Neural progenitor cell (in vitro differentiated cells): ENCODE measurements around the gene LPP. TPM values are rescaled to one million over a fixed set of nuclear protein-coding genes. Genes with fewer than 3 reads are reported as not detected.

Source experiments
- DNase-seq: peaks from one replicate; pipeline ENCODE4 v3.0.0-alpha.2; 2016; ENCODE audit warnings: low spot score
- H2AFZ ChIP-seq: fragments of 200-600 bp; sonication (generic); replicated peaks from 2 replicates; pipeline ENCODE4 v1.6.1; 2016; ENCODE audit warnings: antibody characterized with exemption
- H3F3A ChIP-seq: fragments of 200-600 bp; sonication (generic); 2 replicates; pipeline ENCODE4 v1.6.1; 2016; ENCODE audit warnings: antibody characterized with exemption, low read depth
- H3K27ac ChIP-seq: fragments of 200-600 bp; sonication (generic); 2 replicates; pipeline ENCODE4 v1.5.1; 2016; ENCODE audit warnings: mild to moderate bottlenecking
- H3K27me3 ChIP-seq: fragments of 200-600 bp; sonication (generic); 2 replicates; pipeline ENCODE4 v1.6.1; 2016; ENCODE audit warnings: mild to moderate bottlenecking, moderate library complexity
- H3K36me3 ChIP-seq: fragments of 200-600 bp; sonication (generic); 2 replicates; pipeline ENCODE4 v1.5.1; 2016
- H3K4me1 ChIP-seq: fragments of 200-600 bp; sonication (generic); 2 replicates; pipeline ENCODE4 v1.6.1; 2016; ENCODE audit warnings: mixed run types
- H3K4me2 ChIP-seq: fragments of 200-600 bp; sonication (generic); 2 replicates; pipeline ENCODE4 v1.6.1; 2016
- H3K4me3 ChIP-seq: fragments of 200-600 bp; sonication (generic); 2 replicates; pipeline ENCODE4 v1.5.1; 2016
- H3K79me2 ChIP-seq: fragments of 200-600 bp; sonication (generic); 2 replicates; pipeline ENCODE4 v1.6.1; 2016; ENCODE audit warnings: low read depth
- H3K9ac ChIP-seq: fragments of 200-600 bp; sonication (generic); 2 replicates; pipeline ENCODE4 v1.6.1; 2016
- H3K9me3 ChIP-seq: fragments of 200-600 bp; sonication (generic); 2 replicates; pipeline ENCODE4 v1.5.1; 2016; ENCODE audit warnings: low read depth
- H4K20me1 ChIP-seq: fragments of 200-600 bp; sonication (generic); 2 replicates; pipeline ENCODE4 v1.6.1; 2016; ENCODE audit warnings: low read depth
- H3K27ac Mint-ChIP-seq: 3 replicates; pipeline ENCODE4 v1.8.0; 2021; ENCODE audit warnings: mixed read lengths
- H3K27me3 Mint-ChIP-seq: 2 replicates; pipeline ENCODE4 v1.8.0; 2022; ENCODE audit warnings: low read depth, mild to moderate bottlenecking, inconsistent platforms, moderate library complexity, mixed read lengths; ENCODE audit not compliant: insufficient read depth
- H3K36me3 Mint-ChIP-seq: 3 replicates; pipeline ENCODE4 v1.8.0; 2021; ENCODE audit warnings: mixed read lengths
- H3K4me1 Mint-ChIP-seq: 3 replicates; pipeline ENCODE4 v1.8.0; 2021; ENCODE audit warnings: mixed read lengths
- H3K4me3 Mint-ChIP-seq: 3 replicates; pipeline ENCODE4 v1.8.0; 2021; ENCODE audit warnings: mild to moderate bottlenecking, moderate library complexity, mixed read lengths
- H3K9me3 Mint-ChIP-seq: 3 replicates; pipeline ENCODE4 v1.8.0; 2020; ENCODE audit warnings: mixed read lengths
- CTCF ChIP-seq: fragments of 200-600 bp; sonication (generic); IDR thresholded peaks from 2 replicates; pipeline ENCODE4 v1.5.1; 2017; ENCODE audit warnings: antibody characterized with exemption, mild to moderate bottlenecking
- EZH2 ChIP-seq: fragments of 200-600 bp; sonication (generic); IDR thresholded peaks from 2 replicates; pipeline ENCODE4 v1.6.1; 2017; ENCODE audit warnings: antibody characterized with exemption, mild to moderate bottlenecking, moderate library complexity
- EZH2phosphoT487 ChIP-seq: fragments of 200-600 bp; sonication (generic); IDR thresholded peaks from 2 replicates; pipeline ENCODE4 v1.6.1; 2017; ENCODE audit warnings: antibody characterized with exemption
- total RNA-seq: library from RNA; depleted of rRNA; stranded (reverse); fragments of >200 nt; gene quantifications from 2 replicates; pipeline ENCODE4 v1.2.3, GENCODE V29; 2015; ENCODE audit warnings: low replicate concordance

LPP gene
- total RNA-seq, 1 donor from 2014 or later, result 18.9 TPM

GRCh38 chr3:188877381-188877780 is 723.4 kb downstream of the LPP start:
- H3K27me3 ChIP-seq, result no peaks in the 10 kb centered on the region
- no peak overlapping the region for H3K4me2 ChIP-seq
- no peak overlapping the region for H3K9ac ChIP-seq
- Mint-ChIP-seq H3K27me3 (no peaks in the 10 kb centered on the region), H3K4me1 (peaks cover 8% of the 10 kb centered on the region), H3K4me3 (no peak overlapping the region), H3K27ac (no peak overlapping the region), H3K9me3 (no peaks in the 10 kb centered on the region), H3K36me3 (peaks cover 15% of the 10 kb centered on the region)
- H3K4me3 ChIP-seq, result no peak overlapping the region
- DNase-seq, result no peak
- H4K20me1 ChIP-seq, result no peaks in the 10 kb centered on the region
- TF ChIP-seq EZH2phosphoT487 (no peak), EZH2 (no peak), CTCF (no peak)
- no peaks in the 10 kb centered on the region for H3K79me2 ChIP-seq
- H3F3A ChIP-seq, result no peaks in the 10 kb centered on the region
- H2AFZ ChIP-seq, result no peak overlapping the region
- H3K36me3 ChIP-seq, result peaks cover 3% of the 10 kb centered on the region
- no peak overlapping the region for H3K27ac ChIP-seq
- H3K9me3 ChIP-seq, result no peaks in the 10 kb centered on the region
- peaks cover 24% of the 10 kb centered on the region for H3K4me1 ChIP-seq

GRCh38 chr3:188878076-188878475 is 724.1 kb downstream of the LPP start:
- H3F3A ChIP-seq, result no peaks in the 10 kb centered on the region
- H3K9me3 ChIP-seq, result no peaks in the 10 kb centered on the region
- no peak overlapping the region for H3K27ac ChIP-seq
- peaks cover 24% of the 10 kb centered on the region for H3K4me1 ChIP-seq
- H2AFZ ChIP-seq, result no peak overlapping the region
- no peaks in the 10 kb centered on the region for H3K27me3 ChIP-seq
- H3K36me3 ChIP-seq, result peaks cover 3% of the 10 kb centered on the region
- Mint-ChIP-seq H3K4me1 (peaks cover 8% of the 10 kb centered on the region), H3K36me3 (peaks cover 18% of the 10 kb centered on the region), H3K4me3 (no peak overlapping the region), H3K27me3 (no peaks in the 10 kb centered on the region), H3K27ac (no peak overlapping the region), H3K9me3 (no peaks in the 10 kb centered on the region)
- H3K79me2 ChIP-seq, result no peaks in the 10 kb centered on the region
- no peak overlapping the region for H3K4me3 ChIP-seq
- no peak for DNase-seq
- no peak overlapping the region for H3K9ac ChIP-seq
- H4K20me1 ChIP-seq, result no peaks in the 10 kb centered on the region
- no peak overlapping the region for H3K4me2 ChIP-seq
- no peak for TF ChIP-seq EZH2
- no peak for TF ChIP-seq CTCF
- no peak for TF ChIP-seq EZH2phosphoT487

GRCh38 chr3:188881954-188882641 is 728.1 kb downstream of the LPP start:
- Mint-ChIP-seq H3K4me3 (no peak overlapping the region), H3K27me3 (peaks cover 2% of the 10 kb centered on the region), H3K27ac (no peak overlapping the region), H3K36me3 (peaks cover 14% of the 10 kb centered on the region), H3K4me1 (no peaks in the 10 kb centered on the region), H3K9me3 (no peaks in the 10 kb centered on the region)
- no peak overlapping the region for H3K4me3 ChIP-seq
- DNase-seq, result no peak
- TF ChIP-seq EZH2phosphoT487 (no peak), CTCF (no peak), EZH2 (no peak)
- no peaks in the 10 kb centered on the region for H3K9me3 ChIP-seq
- no peak overlapping the region for H2AFZ ChIP-seq
- no peaks in the 10 kb centered on the region for H3K27me3 ChIP-seq
- no peak overlapping the region for H3K27ac ChIP-seq
- no peaks in the 10 kb centered on the region for H3K4me1 ChIP-seq
- H3K79me2 ChIP-seq, result no peaks in the 10 kb centered on the region
- H4K20me1 ChIP-seq, result no peaks in the 10 kb centered on the region
- H3K36me3 ChIP-seq, result peaks cover 2% of the 10 kb centered on the region
- no peaks in the 10 kb centered on the region for H3F3A ChIP-seq
- H3K9ac ChIP-seq, result no peak overlapping the region
- H3K4me2 ChIP-seq, result no peak overlapping the region
